Common myeloid progenitor, CD34-positive (primary cell): ENCODE measurements around the gene POLR2H.
A peak's percentile ranks its signal among the peaks of the same experiment; 100 is the strongest.
"Not testable (repeated sequence)": the region's sequence is repeated elsewhere in the genome, so short reads cannot be mapped to it uniquely, and the experiment has no call there.

Source experiments
- CTCF ChIA-PET: fragments of 350-600 bp; sonication (Branson Sonifier 250); formaldehyde crosslinking; loops from one replicate; lab custom pipeline; 2021; ENCODE audit warnings: antibody characterized with exemption; lab: Charles Lee
- POLR2A ChIA-PET: fragments of 350-600 bp; sonication (Branson Sonifier 250); formaldehyde crosslinking; loops from one replicate; lab custom pipeline; 2021; ENCODE audit warnings: antibody characterized with exemption; lab: Charles Lee
- DNase-seq, 3 donors: peaks; one replicate each; pipeline versions ENCODE4 v3.0.0 to v3.0.0-alpha.2; 2013
- H3K27ac ChIP-seq, 2 experiments: 1 replicate in 1 of 2; 2 replicates in 1 of 2; pipeline ENCODE4 v1.7.0; 2013; ENCODE audit warnings: inconsistent platforms in 2 of 2, low read length in 2 of 2, mild to moderate bottlenecking in 2 of 2, low read depth in 1 of 2, moderate library complexity in 1 of 2; ENCODE audit not compliant: severe bottlenecking in 2 of 2, insufficient read depth in 1 of 2, poor library complexity in 1 of 2
- H3K27me3 ChIP-seq, 5 experiments: replicated peaks in 2 of 5; 1 replicate in 3 of 5; 2 replicates in 2 of 5; pipeline versions ENCODE4 v1.6.1 to v1.7.0; 2013; ENCODE audit warnings: low read length in 4 of 5, mild to moderate bottlenecking in 2 of 5, moderate library complexity in 2 of 5, inconsistent platforms in 1 of 5; ENCODE audit not compliant: insufficient read depth in 5 of 5, control insufficient read depth in 4 of 5
- H3K36me3 ChIP-seq, 4 experiments: 1 replicate in 2 of 4; 2 replicates in 2 of 4; pipeline versions ENCODE4 v1.6.1 to v1.7.0; 2013; ENCODE audit warnings: low read length in 3 of 4, control low read depth in 1 of 4, mild to moderate bottlenecking in 1 of 4; ENCODE audit not compliant: control insufficient read depth in 4 of 4, insufficient read depth in 4 of 4
- H3K4me1 ChIP-seq, 4 experiments: 1 replicate in 3 of 4; 2 replicates in 1 of 4; pipeline versions ENCODE4 v1.6.1 to v1.7.1; 2013; ENCODE audit warnings: low read length in 3 of 4, mild to moderate bottlenecking in 3 of 4, control low read depth in 1 of 4, inconsistent platforms in 1 of 4, moderate library complexity in 1 of 4; ENCODE audit not compliant: control insufficient read depth in 4 of 4, insufficient read depth in 4 of 4; ENCODE audit errors: control extremely low read depth in 1 of 4
- H3K4me3 ChIP-seq, 7 experiments: 1 replicate in 4 of 7; 2 replicates in 3 of 7; pipeline versions ENCODE4 v1.5.1 to v1.7.0; 2013; ENCODE audit warnings: mild to moderate bottlenecking in 7 of 7, low read length in 6 of 7, moderate library complexity in 6 of 7, inconsistent platforms in 2 of 7, low read depth in 2 of 7, control low read depth in 1 of 7; ENCODE audit not compliant: insufficient read depth in 4 of 7, control insufficient read depth in 1 of 7; ENCODE audit errors: extremely low read depth in 1 of 7
- H3K9me3 ChIP-seq, 5 experiments: 1 replicate in 4 of 5; 2 replicates in 1 of 5; pipeline versions ENCODE4 v1.6.1 to v1.7.1; 2013; ENCODE audit warnings: low read length in 4 of 5, mild to moderate bottlenecking in 2 of 5, inconsistent platforms in 1 of 5, low read depth in 1 of 5, moderate library complexity in 1 of 5; ENCODE audit not compliant: control insufficient read depth in 4 of 5, insufficient read depth in 2 of 5; ENCODE audit errors: control extremely low read depth in 1 of 5
- WGBS: methylation state at CpG from one replicate; pipeline ENCODE4 v1.1.5; 2013; ENCODE audit not compliant: insufficient coverage; 5-methylcytosine and 5-hydroxymethylcytosine counted together

POLR2H gene

GRCh38 chr3:184338511-184338945 lies 23.0 kb upstream of the POLR2H start:
- DNase-seq, result peak in 2 of 3 donors; percentile 45 to 57
- H3K9me3 ChIP-seq, result no peaks in the 10 kb centered on the region
- no peak overlapping the region for H3K4me3 ChIP-seq
- ChIA-PET CTCF (interaction anchor here (1.0 to 4.3 kb wide), 5 partner anchors 10 to 41 kb away, joined by 3 to 29 read pairs (median 3); no protein-coding TSS in a partner anchor), POLR2A (no interaction called here)
- no peaks in the 10 kb centered on the region for H3K27me3 ChIP-seq
- H3K36me3 ChIP-seq, result peaks cover 0 to 27% (median 19%) of the 10 kb centered on the region in 4 experiments
- WGBS, result 51% methylated on average over 35 of the region's 37 CpGs
- H3K27ac ChIP-seq, result no peak overlapping the region
- peaks cover 1 to 32% (median 22%) of the 10 kb centered on the region in 4 experiments for H3K4me1 ChIP-seq

- Histone ChIP-seq H3K4me3 (no peak overlapping the region), H3K4me1 (peaks cover 1 to 32% (median 22%) of the 10 kb centered on the region in 4 experiments), H3K9me3 (no peaks in the 10 kb centered on the region), H3K27ac (no peak overlapping the region), H3K36me3 (peaks cover 0 to 22% (median 14%) of the 10 kb centered on the region in 4 experiments), H3K27me3 (no peaks in the 10 kb centered on the region)
- CTCF ChIA-PET, result interaction anchor here (0.9 to 4.3 kb wide), 5 partner anchors 12 to 41 kb away, joined by 3 to 29 read pairs (median 3); no protein-coding TSS in a partner anchor
- DNase-seq, result no peak
- 88% methylated on average over 8 of the region's 8 CpGs for WGBS
- POLR2A ChIA-PET, result no interaction called here
Observed at GRCh38 chr3:184339001-184339400, 22.5 kb upstream of the POLR2H start.

GRCh38 chr3:184339451-184340135 lies 21.9 kb upstream of the POLR2H start:
- H3K27ac ChIP-seq, H3K9me3 ChIP-seq, DNase-seq, POLR2A ChIA-PET, H3K27me3 ChIP-seq, H3K4me3 ChIP-seq: not testable (repeated sequence)
- 98% methylated on average over 18 of the region's 19 CpGs for WGBS
- Histone ChIP-seq H3K4me1 (peaks cover 1 to 30% (median 22%) of the 10 kb centered on the region in 4 experiments), H3K36me3 (peaks cover 0 to 18% (median 12%) of the 10 kb centered on the region in 4 experiments)
- CTCF ChIA-PET, result interaction anchor here (0.9 to 4.3 kb wide), 4 partner anchors 12 to 34 kb away, joined by 3 to 29 read pairs (median 6); no protein-coding TSS in a partner anchor

GRCh38 chr3:184341925-184342324 lies 19.6 kb upstream of the POLR2H start:
- Histone ChIP-seq H3K4me3 (no peak overlapping the region), H3K36me3 (peaks cover 0 to 15% (median 5%) of the 10 kb centered on the region in 4 experiments), H3K27me3 (no peaks in the 10 kb centered on the region), H3K9me3 (no peaks in the 10 kb centered on the region), H3K27ac (no peak overlapping the region), H3K4me1 (peaks cover 0 to 16% (median 12%) of the 10 kb centered on the region in 4 experiments)
- CTCF ChIA-PET, result interaction anchor here (0.9 to 1.5 kb wide), 4 partner anchors 9 to 30 kb away, joined by 3 to 6 read pairs (median 4); no protein-coding TSS in a partner anchor
- POLR2A ChIA-PET, result no interaction called here
- 99% methylated on average over 7 of the region's 7 CpGs for WGBS
- no peak for DNase-seq

- Histone ChIP-seq H3K4me3 (no peak overlapping the region), H3K36me3 (peaks cover 0 to 15% (median 5%) of the 10 kb centered on the region in 4 experiments), H3K9me3 (no peaks in the 10 kb centered on the region), H3K4me1 (peaks cover 0 to 25% (median 12%) of the 10 kb centered on the region in 4 experiments), H3K27ac (no peak overlapping the region), H3K27me3 (no peaks in the 10 kb centered on the region)
- WGBS, result 100% methylated on average over 4 of the region's 5 CpGs
- no peak for DNase-seq
- CTCF ChIA-PET, result interaction anchor here (0.9 to 2.1 kb wide), 3 partner anchors 8 to 41 kb away, joined by 3 to 6 read pairs (median 4); no protein-coding TSS in a partner anchor
- POLR2A ChIA-PET, result no interaction called here
Observed at GRCh38 chr3:184343200-184343876, 18.2 kb upstream of the POLR2H start.

- peaks cover 0 to 15% (median 5%) of the 10 kb centered on the region in 4 experiments for H3K36me3 ChIP-seq
- no peak for DNase-seq
- H3K4me1 ChIP-seq, result peaks cover 0 to 30% (median 11%) of the 10 kb centered on the region in 4 experiments
- no peaks in the 10 kb centered on the region for H3K27me3 ChIP-seq
- POLR2A ChIA-PET, result no interaction called here
- WGBS, result 97% methylated on average over 10 of the region's 24 CpGs
- no peak overlapping the region for H3K4me3 ChIP-seq
- H3K27ac ChIP-seq, result no peak overlapping the region
- CTCF ChIA-PET, result interaction anchor here (0.8 to 2.7 kb wide), 6 partner anchors 9 to 169 kb away, joined by 3 to 12 read pairs (median 8); no protein-coding TSS in a partner anchor
- no peaks in the 10 kb centered on the region for H3K9me3 ChIP-seq
Observed at GRCh38 chr3:184344579-184345316, 16.8 kb upstream of the POLR2H start.
